ENCODE measurements around the gene SHKBP1.

Gene SHKBP1

DNA sequence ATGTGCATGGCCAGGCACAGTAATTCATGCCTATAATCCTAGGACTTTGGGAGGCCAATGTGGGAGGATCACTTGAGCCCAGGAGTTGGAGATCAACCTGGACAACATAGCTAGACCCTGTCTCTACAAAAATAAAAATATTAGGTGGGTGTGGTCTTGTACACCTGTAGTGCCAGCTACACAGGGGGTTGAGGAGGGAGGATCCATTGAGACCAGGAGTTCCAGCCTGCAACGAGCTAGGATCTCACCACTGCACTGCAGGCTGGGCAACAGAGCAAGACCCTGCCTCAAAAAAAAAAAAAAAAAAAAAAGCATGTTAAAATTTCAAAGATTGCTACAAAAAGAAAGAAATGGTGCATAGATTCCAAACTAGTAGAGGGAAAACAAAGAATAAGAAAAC lies 61.7 kb downstream of the SHKBP1 start:
- in situ Hi-C loops (cut with HindIII; ENCODE audit: low sequenced_read_pairs): no loop called here
- no peak overlapping the region for H3K4me3 ChIP-seq (ENCODE audit: low read depth, low read length)
- TF ChIP-seq, protein P1, sequence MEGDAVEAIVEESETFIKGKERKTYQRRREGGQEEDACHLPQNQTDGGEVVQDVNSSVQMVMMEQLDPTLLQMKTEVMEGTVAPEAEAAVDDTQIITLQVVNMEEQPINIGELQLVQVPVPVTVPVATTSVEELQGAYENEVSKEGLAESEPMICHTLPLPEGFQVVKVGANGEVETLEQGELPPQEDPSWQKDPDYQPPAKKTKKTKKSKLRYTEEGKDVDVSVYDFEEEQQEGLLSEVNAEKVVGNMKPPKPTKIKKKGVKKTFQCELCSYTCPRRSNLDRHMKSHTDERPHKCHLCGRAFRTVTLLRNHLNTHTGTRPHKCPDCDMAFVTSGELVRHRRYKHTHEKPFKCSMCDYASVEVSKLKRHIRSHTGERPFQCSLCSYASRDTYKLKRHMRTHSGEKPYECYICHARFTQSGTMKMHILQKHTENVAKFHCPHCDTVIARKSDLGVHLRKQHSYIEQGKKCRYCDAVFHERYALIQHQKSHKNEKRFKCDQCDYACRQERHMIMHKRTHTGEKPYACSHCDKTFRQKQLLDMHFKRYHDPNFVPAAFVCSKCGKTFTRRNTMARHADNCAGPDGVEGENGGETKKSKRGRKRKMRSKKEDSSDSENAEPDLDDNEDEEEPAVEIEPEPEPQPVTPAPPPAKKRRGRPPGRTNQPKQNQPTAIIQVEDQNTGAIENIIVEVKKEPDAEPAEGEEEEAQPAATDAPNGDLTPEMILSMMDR (IDR thresholded peaks at IDR 0.05; ENCODE audit: low read depth, low read length): no peak
- DNase-seq (ENCODE audit: low read depth, low spot score): no peak

DNA sequence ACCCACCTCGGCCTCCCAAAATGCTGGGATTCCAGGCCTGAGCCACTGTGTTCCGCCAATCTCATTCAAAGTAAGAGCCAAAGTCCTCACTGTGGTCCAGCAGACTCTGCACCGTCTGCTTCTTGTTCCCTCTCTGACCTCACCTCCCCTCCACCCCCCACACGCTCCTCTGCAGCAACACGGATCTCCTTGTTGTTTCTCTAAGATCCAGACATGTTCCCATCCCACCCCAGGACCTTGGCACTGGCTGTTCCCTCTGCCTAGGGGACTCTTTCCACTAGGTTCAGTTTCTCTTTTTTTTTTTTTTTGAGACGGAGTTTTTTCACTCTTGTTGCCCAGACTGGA lies 62.9 kb downstream of the SHKBP1 start:
- no peak overlapping the region for H3K4me3 ChIP-seq (ENCODE audit: low read depth, low read length)
- in situ Hi-C loops (cut with HindIII; ENCODE audit: low sequenced_read_pairs): no loop called here
- no peak for DNase-seq (ENCODE audit: low read depth, low spot score)

DNA sequence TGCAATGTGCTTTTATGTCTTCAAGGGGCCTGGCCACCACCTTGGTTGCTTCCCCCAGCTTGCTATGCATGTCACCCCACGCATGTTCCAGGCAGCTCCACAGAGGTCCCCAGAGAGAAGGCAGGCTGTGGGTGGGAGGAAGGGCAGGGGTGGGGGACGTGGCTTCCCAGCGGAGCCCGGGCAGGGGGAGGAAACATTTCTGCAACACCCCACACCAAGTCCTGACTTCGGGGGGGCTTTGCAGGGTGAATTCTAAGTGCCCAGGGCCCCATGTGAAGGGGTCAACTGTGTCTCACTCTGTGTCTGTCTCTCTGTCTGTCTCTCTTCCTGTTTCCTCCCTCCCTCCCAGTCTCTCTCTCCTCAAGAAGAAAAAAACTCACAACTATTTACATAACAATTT lies 64.1 kb downstream of the SHKBP1 start:
- H3K4me3 ChIP-seq (ENCODE audit: low read depth, low read length): no peak overlapping the region
- in situ Hi-C loops (cut with HindIII; ENCODE audit: low sequenced_read_pairs): no loop called here
- DNase-seq (ENCODE audit: low read depth, low spot score): no peak
- TF ChIP-seq, protein P1 (IDR thresholded peaks at IDR 0.05; ENCODE audit: low read depth, low read length): no peak

More for the DNA sequence above, 62.9 kb downstream of the SHKBP1 start:
- TF ChIP-seq, protein P1 (IDR thresholded peaks at IDR 0.05; ENCODE audit: low read depth, low read length): no peak

All from astrocyte of the spinal cord (primary cell).